GM12878 (cell line): ENCODE data around the gene QSOX1. TPM values are rescaled to one million over a fixed set of nuclear protein-coding genes. Genes with fewer than 3 reads are reported as not detected.
A peak's percentile ranks its signal among the peaks of the same experiment; 100 is the strongest.

Experiments
- ATAC-seq: fragments of 200-7000 bp; cut with Tn5 transposase; 3 replicates; pipeline ENCODE4 v1.9.1; 2020; ENCODE audit warnings: mild to moderate bottlenecking, moderate library complexity
- BruUV-seq: library from RNA; stranded (reverse); fragments of 400-500 nt; replicated peaks from 2 replicates; lab custom pipeline; 2021; lab: Mats Ljungman, UMichigan
- CTCF ChIA-PET: fragments of 300-600 bp; sonication (Branson Sonifier 250); formaldehyde crosslinking; extraction: SDS; loops from one replicate; lab custom pipeline; 2021; ENCODE audit warnings: inconsistent platforms; lab: Yijun Ruan, JAX
- POLR2A ChIA-PET: fragments of 350-600 bp; formaldehyde crosslinking; extraction: SDS; loops from one replicate; lab custom pipeline; 2021; ENCODE audit warnings: inconsistent platforms; lab: Charles Lee
- RAD21 ChIA-PET: fragments of 300-600 bp; sonication (Branson Sonifier 250); formaldehyde crosslinking; loops from one replicate; lab custom pipeline; 2023; ENCODE audit warnings: antibody characterized with exemption; ENCODE audit not compliant: unreplicated experiment; lab: Charles Lee
- SMC1A ChIA-PET: fragments of 300-600 bp; sonication (Branson Sonifier 250); formaldehyde crosslinking; loops from one replicate; lab custom pipeline; 2023; ENCODE audit not compliant: unreplicated experiment, uncharacterized antibody; lab: Charles Lee
- DNase-seq: peaks from one replicate; pipeline ENCODE4 v3.0.0-alpha.2; 2011; ENCODE audit warnings: low read depth, low spot score
- FAIRE-seq: peaks from 3 replicates; lab custom pipeline; 2011; peaks lifted over from hg19 to GRCh38; lab: Jason Lieb, UNC
- H2AFZ ChIP-seq: 2 replicates; pipeline ENCODE4 v1.6.0; 2011; ENCODE audit warnings: low read depth, low read length, control low read depth; ENCODE audit not compliant: control insufficient read depth
- H3K27ac ChIP-seq: 2 replicates; pipeline ENCODE4 v1.5.1; 2011; ENCODE audit warnings: control low read depth; ENCODE audit not compliant: control insufficient read depth, insufficient read depth
- H3K27me3 ChIP-seq, 2 experiments: replicated peaks in 1 of 2; 2 replicates each; pipeline versions ENCODE4 v1.6.0 to v1.6.1; 2011; ENCODE audit warnings: low read length in 1 of 2; ENCODE audit not compliant: control insufficient read depth in 2 of 2, insufficient read depth in 2 of 2
- H3K36me3 ChIP-seq, 2 experiments: 2 replicates each; pipeline ENCODE4 v1.5.1; 2011; ENCODE audit warnings: low read length in 1 of 2; ENCODE audit not compliant: control insufficient read depth in 2 of 2, insufficient read depth in 2 of 2
- H3K4me1 ChIP-seq: 2 replicates; pipeline ENCODE4 v1.6.1; 2011; ENCODE audit warnings: mild to moderate bottlenecking, low read length, moderate library complexity, mixed read lengths; ENCODE audit not compliant: control insufficient read depth, insufficient read depth
- H3K4me2 ChIP-seq: 2 replicates; pipeline ENCODE4 v1.6.0; 2011; ENCODE audit warnings: control low read depth; ENCODE audit not compliant: control insufficient read depth, insufficient read depth
- H3K4me3 ChIP-seq: fragments of 200-600 bp; sonication (generic); 2 replicates; pipeline ENCODE4 v1.5.1; 2016
- H3K79me2 ChIP-seq: 2 replicates; pipeline ENCODE4 v1.6.0; 2011; ENCODE audit warnings: low read length; ENCODE audit not compliant: control insufficient read depth, insufficient read depth
- H3K9ac ChIP-seq: 2 replicates; pipeline ENCODE4 v1.8.0; 2011; ENCODE audit warnings: low read length, control low read depth, mixed read lengths; ENCODE audit not compliant: control insufficient read depth, insufficient read depth
- H3K9me3 ChIP-seq: replicated peaks from 3 replicates; pipeline ENCODE4 v1.5.1; 2011; ENCODE audit warnings: mild to moderate bottlenecking, low read length; ENCODE audit not compliant: control insufficient read depth, insufficient read depth
- H4K20me1 ChIP-seq: 2 replicates; pipeline ENCODE4 v1.6.0; 2011; ENCODE audit not compliant: control insufficient read depth, insufficient read depth
- BCL3 ChIP-seq: IDR thresholded peaks from 2 replicates; pipeline ENCODE4 v1.6.1; 2011; ENCODE audit warnings: borderline replicate concordance, low read depth, mild to moderate bottlenecking, moderate library complexity, low read length; ENCODE audit not compliant: insufficient read depth, poor library complexity, severe bottlenecking
- KLF5 ChIP-seq: fragments of 450-650 bp; IDR thresholded peaks from 2 replicates; pipeline ENCODE4 v1.6.1; 2014; ENCODE audit warnings: mild to moderate bottlenecking; ENCODE audit not compliant: partially characterized antibody
- PBX3 ChIP-seq: IDR thresholded peaks from 2 replicates; pipeline ENCODE4 v1.6.1; 2011; ENCODE audit warnings: mild to moderate bottlenecking, low read depth, low read length, moderate library complexity; ENCODE audit not compliant: insufficient replicate concordance
- TCF3 ChIP-seq: IDR thresholded peaks from 2 replicates; pipeline ENCODE4 v1.6.1; 2012; ENCODE audit warnings: low read depth, mild to moderate bottlenecking, low read length, borderline replicate concordance; ENCODE audit not compliant: insufficient read depth
- WGBS: methylation state at CpG from one replicate; pipeline ENCODE4 v1.1.6; 2016; ENCODE audit warnings: low lambda C conversion rate; ENCODE audit not compliant: insufficient replicate concordance, insufficient coverage; ENCODE audit errors: missing lambda C conversion rate; 5-methylcytosine and 5-hydroxymethylcytosine counted together
- in situ Hi-C: fragments of 300-500 bp; cut with MboI; formaldehyde crosslinking; loops from 9 replicates; pipeline ENCODE4 v1.14.3; 2018; ENCODE audit warnings: mixed read lengths
- intact Hi-C: fragments of 100-400 bp; cut with micrococcal nuclease; formaldehyde crosslinking; loops from one replicate; pipeline ENCODE4 v1.14.2; 2022; ENCODE audit not compliant: unreplicated experiment
- polyA plus RNA-seq, 11 experiments: library from polyadenylated mRNA; depleted of rRNA in 4 of 11; unstranded in 6 of 11; stranded (reverse) in 5 of 11; fragments of >200 nt; fragmentation: Nextera tagmentation in 4 of 11; fragmentation: Illumina TruSeq in 1 of 11; extraction: Ambion mirVana in 4 of 11; extraction: Trizol in 1 of 11; gene quantifications; 1 replicate in 1 of 11; 2 replicates in 10 of 11; pipeline versions ENCODE4 v1.2.1 to v1.2.3, GENCODE V29; 2011 to 2016; ENCODE audit warnings: inconsistent platforms in 2 of 11, missing spikeins in 2 of 11, low read depth in 1 of 11
- total RNA-seq, 4 experiments: library from RNA; depleted of rRNA in 3 of 4; stranded (reverse); fragments of >200 nt in 3 of 4; fragmentation: Illumina TruSeq in 1 of 4; extraction: Trizol in 1 of 4; gene quantifications; 2 replicates each; pipeline versions ENCODE4 v1.2.1 to v1.2.3, GENCODE V29; 2013 to 2021

QSOX1 gene
- total and polyA plus RNA-seq, 10 of the 15 experiments (the other 5 are each of a cell fraction or from before 2014, with no cell fraction given) = 1.8 to 31.3 (median 11.2) TPM

- in situ Hi-C loops = loop anchor here (5.0 kb wide), 2 partner anchors 47 to 232 kb away; no protein-coding TSS in a partner anchor
- CTCF ChIA-PET = interaction anchor here (0.8 to 1.0 kb wide), 3 partner anchors 11 to 289 kb away, joined by 3 to 5 read pairs (median 4); no protein-coding TSS in a partner anchor
Observed at GRCh38 chr1:180249725-180250498, 95.2 kb downstream of the QSOX1 start.

More at GRCh38 chr1:180249725-180250498, 95.2 kb downstream of the QSOX1 start:
- WGBS = 80% methylated on average over 13 of the region's 13 CpGs
- POLR2A ChIA-PET = no interaction called here
- Histone ChIP-seq H3K27ac (no peak overlapping the region), H2AFZ (no peak overlapping the region), H3K9ac (no peak overlapping the region), H3K4me1 (no peaks in the 10 kb centered on the region; the same call in 1 of the 2 replicates), H3K36me3 (no peaks in the 10 kb centered on the region), H3K9me3 (no peaks in the 10 kb centered on the region), H3K27me3 (no peaks in the 10 kb centered on the region), H4K20me1 (no peaks in the 10 kb centered on the region), H3K4me3 (no peak overlapping the region), H3K79me2 (no peaks in the 10 kb centered on the region), H3K4me2 (no peak overlapping the region)
- 0 out of 2 replicates have a peak, but pooled peaks have one; percentile 13 for TF ChIP-seq TCF3
- TF ChIP-seq PBX3 = peak; percentile 21
- TF ChIP-seq BCL3 = peak; percentile 94
- TF ChIP-seq KLF5 = no peak
- RAD21 ChIA-PET = no interaction called here
- intact Hi-C loops = no loop called here
- no TSS peak for BruUV-seq
- SMC1A ChIA-PET = interaction anchor here (0.9 kb wide), 1 partner anchor 228 kb away, joined by 3 read pairs; no protein-coding TSS in a partner anchor
- ATAC-seq = no peak
- FAIRE-seq = no peak
- DNase-seq = no peak
